HL-60 (cell line): ENCODE data around the gene SLC25A48.

Experiments
- CTCF ChIP-seq: IDR thresholded peaks from one replicate; pipeline ENCODE4 v1.5.1; 2011; ENCODE audit warnings: low read length, control low read depth, inconsistent platforms; ENCODE audit not compliant: insufficient read depth
- POLR2AphosphoS5 ChIP-seq: IDR thresholded peaks from 2 replicates; pipeline ENCODE4 v1.6.1; 2012; ENCODE audit warnings: low read depth
- SPI1 ChIP-seq: IDR thresholded peaks from 2 replicates; pipeline ENCODE4 v1.6.1; 2012; ENCODE audit warnings: low read depth, mild to moderate bottlenecking, borderline replicate concordance

DNA sequence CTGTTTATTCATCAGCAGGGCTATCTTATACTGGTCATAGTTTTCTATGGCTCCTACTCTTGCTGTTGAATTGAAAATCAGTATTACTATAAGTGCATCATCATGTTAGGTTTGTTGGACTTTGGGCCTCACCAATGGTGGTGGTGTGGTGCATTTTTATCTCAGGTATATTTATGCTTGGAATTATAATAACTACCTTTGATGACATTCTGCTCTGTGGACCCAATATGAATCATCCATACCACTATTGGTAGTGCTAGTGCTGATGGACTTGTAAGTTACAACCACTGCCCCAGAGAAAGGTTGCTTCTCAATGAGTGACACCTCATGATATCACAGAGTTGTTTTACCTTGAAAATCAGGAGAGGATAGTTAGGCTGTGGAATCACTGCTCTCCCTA lies 33.1 kb downstream of the SLC25A48 start:
- TF ChIP-seq SPI1, result no peak
- TF ChIP-seq CTCF, result no peak
- TF ChIP-seq POLR2AphosphoS5, result no peak
